Stimulated activated CD8-positive, alpha-beta memory T cell treated with anti-CD3 and anti-CD28 coated beads, Interleukin-2, amount 100 ng/mL, for 1 hour (primary cell): Measurements from ENCODE around the gene PLXNA4.
"Not testable (repeated sequence)": the region's sequence is repeated elsewhere in the genome, so short reads cannot be mapped to it uniquely, and the experiment has no call there.

Experiments used
- DNase-seq, 2 donors: peaks; one replicate each; pipeline ENCODE4 v3.0.0-alpha.2; 2020; ENCODE audit warnings: low read depth in 2 of 2

The PLXNA4 gene, protein sequence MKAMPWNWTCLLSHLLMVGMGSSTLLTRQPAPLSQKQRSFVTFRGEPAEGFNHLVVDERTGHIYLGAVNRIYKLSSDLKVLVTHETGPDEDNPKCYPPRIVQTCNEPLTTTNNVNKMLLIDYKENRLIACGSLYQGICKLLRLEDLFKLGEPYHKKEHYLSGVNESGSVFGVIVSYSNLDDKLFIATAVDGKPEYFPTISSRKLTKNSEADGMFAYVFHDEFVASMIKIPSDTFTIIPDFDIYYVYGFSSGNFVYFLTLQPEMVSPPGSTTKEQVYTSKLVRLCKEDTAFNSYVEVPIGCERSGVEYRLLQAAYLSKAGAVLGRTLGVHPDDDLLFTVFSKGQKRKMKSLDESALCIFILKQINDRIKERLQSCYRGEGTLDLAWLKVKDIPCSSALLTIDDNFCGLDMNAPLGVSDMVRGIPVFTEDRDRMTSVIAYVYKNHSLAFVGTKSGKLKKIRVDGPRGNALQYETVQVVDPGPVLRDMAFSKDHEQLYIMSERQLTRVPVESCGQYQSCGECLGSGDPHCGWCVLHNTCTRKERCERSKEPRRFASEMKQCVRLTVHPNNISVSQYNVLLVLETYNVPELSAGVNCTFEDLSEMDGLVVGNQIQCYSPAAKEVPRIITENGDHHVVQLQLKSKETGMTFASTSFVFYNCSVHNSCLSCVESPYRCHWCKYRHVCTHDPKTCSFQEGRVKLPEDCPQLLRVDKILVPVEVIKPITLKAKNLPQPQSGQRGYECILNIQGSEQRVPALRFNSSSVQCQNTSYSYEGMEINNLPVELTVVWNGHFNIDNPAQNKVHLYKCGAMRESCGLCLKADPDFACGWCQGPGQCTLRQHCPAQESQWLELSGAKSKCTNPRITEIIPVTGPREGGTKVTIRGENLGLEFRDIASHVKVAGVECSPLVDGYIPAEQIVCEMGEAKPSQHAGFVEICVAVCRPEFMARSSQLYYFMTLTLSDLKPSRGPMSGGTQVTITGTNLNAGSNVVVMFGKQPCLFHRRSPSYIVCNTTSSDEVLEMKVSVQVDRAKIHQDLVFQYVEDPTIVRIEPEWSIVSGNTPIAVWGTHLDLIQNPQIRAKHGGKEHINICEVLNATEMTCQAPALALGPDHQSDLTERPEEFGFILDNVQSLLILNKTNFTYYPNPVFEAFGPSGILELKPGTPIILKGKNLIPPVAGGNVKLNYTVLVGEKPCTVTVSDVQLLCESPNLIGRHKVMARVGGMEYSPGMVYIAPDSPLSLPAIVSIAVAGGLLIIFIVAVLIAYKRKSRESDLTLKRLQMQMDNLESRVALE (N-terminal part only)

DNA sequence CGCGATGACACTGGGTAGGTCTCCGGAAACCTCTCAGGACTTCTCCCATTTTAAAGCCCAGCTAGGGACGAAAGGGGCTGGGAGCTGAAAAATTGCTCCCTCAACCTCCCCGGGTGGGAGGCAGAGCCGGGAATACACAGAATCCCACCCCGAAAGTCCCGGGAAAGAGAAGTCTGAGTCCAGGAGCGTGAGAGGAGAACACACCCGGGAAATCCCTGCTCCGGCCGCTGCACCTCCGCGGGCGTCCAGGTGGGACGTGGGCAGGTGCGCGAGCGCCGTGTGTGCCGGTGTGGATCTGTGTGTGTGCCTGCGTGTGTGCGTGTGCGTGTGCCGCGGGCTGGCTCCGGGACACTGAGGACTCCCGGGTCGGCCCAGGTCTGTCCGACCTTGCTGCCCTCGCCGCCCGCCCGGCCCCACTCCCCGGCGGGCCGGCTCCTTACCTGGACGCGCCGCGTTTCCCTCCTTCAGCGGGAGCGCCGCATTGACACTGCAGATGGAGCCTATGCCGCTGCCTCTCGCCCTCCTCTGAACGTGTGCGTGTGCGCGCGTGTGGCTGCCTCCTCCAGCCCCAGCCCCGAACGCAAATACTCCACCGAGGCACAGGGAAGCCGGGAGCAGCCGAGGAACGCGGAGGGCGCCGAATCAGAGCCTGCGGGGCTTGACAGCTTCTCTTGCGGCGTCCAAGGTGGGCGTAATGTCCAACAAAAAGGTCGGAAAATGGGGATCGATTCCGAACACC lies at the start of gene PLXNA4:
PLXNA4 (minus strand) TSS at position 489 of the 739 bp plus-strand sequence. CDS start 67,777 bp downstream, outside the sequence.
- DNase-seq: no peak

DNA sequence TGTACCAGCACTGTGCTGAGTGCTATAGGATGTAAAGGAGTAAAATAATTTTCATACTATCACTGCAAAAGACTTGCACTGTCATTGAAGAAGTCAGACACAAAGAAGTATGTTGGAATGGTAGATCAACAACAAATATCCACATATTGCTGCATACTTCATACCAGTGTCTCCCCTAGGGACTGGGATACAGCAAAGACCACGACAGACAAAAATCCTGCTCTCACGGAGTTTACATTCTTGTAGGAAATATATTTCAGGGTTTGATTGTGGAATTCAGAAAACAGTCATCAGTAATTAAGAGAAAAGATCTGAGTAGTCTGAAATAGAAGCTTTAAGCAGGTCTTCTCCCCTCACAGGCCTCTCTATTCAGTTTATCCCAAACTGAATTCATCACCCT lies 49.4 kb upstream of the PLXNA4 start:
- no peak for DNase-seq

DNA sequence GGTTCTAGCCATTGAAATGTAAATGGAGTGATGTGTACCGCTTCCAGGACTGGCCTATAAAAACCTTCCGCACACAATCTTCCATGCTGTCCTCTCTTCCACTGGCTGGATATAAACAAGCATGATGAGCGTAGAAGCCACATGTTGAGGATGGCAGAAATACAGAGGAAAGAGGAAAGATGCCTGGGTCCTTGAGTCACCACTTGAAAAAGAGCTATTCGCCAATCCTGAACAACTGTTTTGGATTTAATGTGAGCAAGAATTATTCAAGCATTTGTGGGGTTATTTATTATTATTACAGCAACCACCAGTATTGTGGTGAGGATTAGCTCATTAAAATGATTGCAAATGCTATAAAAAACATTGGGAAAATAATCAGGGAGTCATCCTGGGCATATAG lies 45.8 kb upstream of the PLXNA4 start:
- DNase-seq: no peak

DNA sequence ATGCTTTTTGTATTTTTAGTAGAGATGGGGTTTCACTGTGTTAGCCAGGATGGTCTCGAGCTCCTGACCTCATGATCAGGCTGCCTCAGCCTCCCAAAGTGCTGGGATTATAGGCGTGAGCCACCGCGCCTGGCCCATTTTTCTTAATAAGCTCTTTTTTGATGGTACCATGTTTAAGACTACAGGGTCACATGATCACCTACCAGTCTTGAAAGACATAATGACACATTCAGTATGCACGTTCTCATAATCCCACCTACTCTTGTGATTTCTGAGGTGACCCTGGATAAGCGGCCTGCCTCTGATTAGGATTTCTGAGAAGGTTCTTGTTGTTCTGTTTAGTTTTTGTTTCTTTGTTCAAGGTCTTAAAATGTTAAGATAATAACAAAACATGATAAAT lies 43.7 kb upstream of the PLXNA4 start:
- no peak for DNase-seq

DNA sequence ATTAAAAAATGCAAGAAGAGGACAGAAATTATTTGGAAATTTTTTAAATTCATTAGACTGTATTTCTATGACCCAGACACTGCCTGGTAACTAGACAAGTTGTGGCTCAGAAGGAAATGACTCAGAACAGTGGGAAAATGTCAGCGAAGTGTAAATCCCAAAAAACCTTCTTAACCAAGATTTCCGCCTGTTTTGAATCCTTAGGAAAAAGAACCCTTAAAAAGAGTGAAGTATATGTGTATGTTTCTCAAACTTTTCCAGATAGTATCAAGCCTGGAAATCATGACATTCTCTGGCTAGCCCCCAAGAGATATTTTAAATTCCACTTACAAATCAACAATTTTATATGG lies 42.7 kb upstream of the PLXNA4 start:
- DNase-seq: no peak

DNA sequence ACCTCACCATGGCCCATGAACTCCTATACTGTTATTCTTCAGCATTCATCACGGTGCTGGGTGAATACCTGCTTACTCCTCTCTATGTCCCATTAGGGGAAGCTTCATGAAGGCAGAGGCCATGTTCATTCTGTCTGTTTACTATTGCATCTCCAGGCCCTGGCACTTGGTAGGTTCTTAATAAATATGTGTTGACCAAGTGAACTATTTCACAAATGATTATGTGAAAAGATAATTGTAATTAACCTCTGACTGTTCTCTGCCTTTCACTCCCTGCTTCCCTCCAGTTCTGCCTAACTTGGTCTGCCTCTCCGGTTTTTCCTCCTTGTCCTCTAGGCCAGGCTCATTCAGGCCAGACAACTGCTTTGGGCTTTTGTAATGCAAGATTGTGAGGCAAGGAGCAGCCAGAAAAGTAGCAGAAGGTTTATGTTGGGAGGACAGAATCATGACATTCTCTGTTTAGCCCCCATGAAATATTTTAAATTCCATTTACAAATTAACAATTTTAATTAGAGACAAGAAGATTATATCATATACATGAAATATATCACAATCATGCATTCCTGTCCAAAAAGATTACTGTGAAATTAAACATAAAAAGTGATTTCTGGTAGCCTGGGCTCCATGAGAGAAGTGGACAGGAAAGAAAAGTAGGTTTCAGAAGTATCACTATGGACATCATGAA lies 42.1 kb upstream of the PLXNA4 start:
- no peak for DNase-seq

DNA sequence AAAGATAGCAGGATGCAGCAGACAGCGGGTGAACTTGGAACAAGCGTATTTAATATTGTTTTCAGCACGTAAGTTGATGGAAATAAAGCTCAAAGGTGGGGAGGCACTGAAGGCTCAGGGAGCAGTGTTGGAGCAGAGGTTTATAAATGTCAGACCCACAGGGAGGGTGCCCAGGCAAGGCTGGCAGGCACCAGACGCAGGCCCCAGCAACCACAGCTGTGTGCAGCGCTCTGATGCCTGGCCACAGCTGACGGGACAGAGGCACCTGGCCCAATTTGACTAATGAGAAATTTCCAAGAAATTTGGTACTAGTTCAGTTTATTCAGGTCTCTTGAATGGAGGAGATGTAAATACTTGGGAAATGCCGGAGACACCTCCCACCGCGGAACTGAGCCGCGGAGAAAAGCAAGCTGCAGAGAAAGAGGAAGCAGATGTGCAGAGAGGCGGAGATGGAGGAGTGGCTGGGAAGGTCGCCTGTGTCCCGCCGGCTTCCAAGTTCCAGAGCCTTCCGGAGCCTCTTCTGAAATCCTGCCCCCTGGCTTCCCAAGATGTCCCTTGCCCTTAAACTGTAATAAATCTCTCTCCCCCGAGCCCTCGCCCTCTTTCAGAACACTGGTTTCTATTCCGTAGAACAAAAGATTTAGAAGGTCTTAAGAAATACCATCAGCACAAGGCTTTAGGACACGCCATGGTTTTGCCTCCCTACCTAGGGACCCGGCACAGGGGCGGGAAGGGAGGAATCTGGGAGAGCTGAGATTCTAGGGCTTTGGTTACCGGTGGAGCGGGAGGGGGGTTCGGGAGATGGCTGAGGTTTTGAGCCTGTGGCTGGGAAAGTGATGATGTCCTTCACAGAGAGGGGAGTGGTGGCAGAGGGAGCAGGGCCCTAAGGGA lies 38.4 kb upstream of the PLXNA4 start:
- no peak for DNase-seq

DNA sequence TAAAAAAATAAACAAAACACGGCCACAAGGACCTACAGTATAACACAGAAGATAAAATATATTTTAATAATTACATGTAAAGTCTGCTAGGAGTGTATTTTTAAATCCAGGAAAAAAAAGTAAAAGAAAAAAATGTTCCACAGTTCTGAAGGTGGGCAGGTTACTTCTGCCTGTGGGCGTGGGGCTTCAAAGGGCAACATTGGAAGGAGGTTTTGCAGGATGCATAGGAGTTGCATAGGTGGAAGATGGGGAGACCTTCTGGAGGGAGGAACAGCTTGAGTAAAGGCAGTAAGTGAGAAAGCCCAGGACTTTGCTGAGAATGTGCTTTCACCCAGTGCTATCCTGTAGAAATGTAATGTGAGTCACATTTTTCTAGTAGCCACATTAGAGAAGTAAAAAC lies 37.5 kb upstream of the PLXNA4 start:
- no peak for DNase-seq

DNA sequence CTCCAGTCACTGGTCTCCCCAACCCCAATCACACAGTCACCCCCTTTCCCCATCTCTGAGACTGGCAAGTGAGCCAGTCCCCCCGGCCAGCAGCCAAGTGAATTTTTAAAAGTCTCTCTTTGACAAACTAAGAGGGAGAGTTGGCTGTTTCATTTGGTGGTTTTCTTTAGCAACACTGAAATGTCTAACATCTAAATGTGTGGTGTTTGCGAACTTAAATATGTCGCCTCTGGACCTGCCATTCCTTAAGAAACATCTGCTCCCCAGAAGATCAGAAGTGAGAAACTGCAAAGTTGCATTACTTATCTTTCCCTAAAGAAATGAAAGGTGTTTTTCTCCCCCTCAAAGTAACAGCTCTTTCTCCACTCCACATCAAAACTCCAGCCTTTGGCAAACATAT lies 34.7 kb upstream of the PLXNA4 start:
- DNase-seq: no peak

DNA sequence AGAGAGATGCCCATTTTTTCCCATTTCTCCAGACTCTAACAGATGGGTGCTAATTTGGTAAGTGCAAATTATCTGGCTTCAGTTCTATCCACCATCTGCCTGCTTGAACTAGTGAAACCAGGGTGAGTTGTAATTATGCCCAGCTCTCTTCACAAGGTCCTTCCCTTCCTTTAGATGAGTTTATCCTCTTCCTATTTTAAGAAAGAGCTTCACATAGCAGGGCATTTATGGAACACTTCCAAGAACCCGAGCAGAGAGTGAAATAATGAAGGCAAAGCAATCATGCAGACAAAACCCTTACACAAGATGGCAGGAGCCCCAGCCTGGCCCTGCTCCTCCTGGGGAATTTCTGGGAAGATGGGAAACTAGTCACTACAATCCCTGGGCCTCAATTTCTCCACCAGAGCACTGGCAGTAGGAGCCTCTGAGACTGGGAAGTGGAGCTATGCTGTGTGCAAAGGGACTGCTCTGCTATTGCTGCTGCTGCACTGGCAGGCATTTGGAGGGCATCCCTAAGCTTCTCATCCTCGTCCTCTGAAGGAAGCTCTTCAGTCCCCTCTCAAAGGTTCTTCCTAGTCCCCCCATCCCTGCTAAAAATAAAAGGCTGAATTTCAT lies 33.7 kb upstream of the PLXNA4 start:
- DNase-seq: no peak

DNA sequence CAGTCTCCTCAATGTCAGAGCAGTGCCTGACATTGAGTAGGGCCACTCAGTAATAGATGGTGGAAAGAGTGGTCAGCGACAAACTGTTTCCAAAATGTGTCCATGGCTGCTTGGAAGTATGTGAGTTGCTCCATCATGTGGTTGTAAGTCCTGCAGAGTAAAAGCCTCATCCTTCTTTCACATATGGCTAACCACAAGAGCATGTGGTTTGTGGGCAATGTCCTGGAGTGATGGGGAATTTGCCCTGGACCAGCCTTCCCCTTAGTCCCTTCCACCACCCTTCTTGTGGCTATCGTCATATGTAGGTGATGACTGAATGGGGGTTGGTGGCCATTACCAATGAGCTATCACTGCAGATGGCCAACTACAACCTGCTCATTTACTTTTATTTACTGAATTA lies 33.0 kb upstream of the PLXNA4 start:
- no peak for DNase-seq

DNA sequence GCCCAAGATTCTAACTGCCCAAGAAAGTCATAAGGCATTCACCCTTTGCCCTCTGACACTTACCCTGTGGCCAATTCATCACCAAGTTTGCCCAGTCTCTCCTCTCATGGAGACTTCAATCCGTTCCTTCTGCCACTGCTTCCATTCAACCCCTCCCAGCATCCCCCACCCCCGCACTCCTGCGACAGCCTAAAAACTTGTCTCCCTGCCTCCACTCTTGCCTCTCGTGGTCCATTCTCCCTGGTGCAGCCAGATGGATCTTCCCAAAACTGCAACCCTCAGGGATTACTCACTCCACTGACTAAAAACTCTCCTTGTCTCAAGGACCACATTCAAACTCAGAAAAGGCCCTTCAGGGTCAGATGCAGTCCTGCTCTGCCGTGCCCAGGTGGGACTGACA lies 32.3 kb upstream of the PLXNA4 start:
- DNase-seq: no peak

DNA sequence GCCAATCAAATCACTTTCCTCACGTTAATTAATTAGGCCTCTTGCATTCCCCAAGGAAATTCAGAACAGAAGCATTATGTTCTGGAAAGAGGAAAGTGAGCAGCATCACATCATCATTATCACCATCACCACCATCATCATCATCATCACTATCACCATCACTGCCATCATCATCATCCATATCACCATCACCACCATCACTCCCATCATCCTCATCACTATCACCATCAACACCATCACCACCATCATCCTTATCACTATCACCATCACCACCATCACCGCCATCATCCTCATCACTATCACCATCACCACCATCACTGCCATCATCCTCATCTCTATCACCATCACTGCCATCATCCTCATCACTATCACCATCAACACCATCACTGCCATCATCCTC lies 31.4 kb upstream of the PLXNA4 start:
- DNase-seq: no peak

DNA sequence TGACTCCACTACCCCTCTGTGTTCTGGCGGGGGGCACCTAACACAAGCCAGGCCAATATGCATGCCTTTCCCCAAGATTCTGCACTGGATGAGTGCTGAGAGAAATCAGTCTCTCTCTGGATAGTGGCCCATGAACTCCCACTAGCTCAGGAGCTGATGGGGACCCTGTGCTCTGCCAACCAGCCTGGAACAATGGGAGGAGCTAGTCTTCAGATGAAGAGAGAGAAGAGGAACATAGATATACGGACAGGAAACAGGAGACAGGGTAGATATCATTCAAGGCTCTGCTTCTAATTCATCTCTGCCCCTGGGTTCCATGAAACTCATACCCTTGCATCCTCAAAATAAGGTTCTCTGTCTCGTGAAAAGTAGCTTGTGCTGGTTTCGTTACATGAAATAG lies 27.9 kb upstream of the PLXNA4 start:
- DNase-seq: no peak

DNA sequence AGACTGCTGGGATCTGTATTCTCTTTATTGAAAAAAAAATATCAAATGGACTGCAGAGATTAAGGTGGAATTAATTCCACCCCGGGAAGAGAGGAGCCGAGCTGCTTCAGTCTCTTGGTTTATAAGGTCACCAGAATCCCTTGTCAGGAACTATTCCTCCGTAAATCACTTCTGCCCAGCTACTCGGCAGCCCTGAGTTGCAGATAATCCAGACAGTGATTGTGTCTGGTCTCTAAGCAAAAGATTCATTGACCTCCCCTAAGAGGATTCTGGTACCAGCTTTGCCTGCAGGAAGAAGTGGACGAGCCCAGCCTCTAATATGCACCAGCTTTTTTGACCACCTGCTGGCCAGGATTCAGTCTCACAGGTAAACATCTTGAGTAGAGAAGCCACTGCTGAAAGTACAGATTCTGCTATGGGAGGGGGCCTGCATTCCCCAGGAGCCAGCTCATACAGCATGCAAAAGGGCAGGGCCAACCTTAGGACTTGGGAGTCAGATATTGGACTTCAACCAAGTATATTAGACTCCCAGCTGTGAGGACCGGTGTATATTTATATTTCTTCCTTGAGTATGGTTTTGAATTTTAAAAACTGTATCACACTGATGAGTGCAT lies 27.1 kb upstream of the PLXNA4 start:
- no peak for DNase-seq

DNA sequence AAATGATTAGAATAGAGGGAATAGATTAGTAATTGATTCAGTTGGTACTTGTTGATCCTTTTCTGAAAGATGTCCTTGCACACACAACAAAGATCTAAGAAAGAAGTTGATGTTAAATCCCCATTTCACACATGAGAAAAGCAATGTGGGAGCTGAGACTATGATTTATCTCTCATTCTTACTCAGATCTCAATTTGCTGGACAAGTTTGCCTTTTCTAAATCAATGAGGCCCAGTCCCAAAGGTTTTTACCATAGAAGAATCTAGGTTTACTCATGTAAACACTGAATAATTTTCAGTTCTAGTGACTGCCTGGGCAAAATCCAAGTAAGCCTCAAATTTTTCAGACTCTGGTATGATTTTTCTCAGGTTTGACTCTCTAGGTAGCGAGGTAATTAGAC lies 25.5 kb upstream of the PLXNA4 start:
- no peak for DNase-seq

DNA sequence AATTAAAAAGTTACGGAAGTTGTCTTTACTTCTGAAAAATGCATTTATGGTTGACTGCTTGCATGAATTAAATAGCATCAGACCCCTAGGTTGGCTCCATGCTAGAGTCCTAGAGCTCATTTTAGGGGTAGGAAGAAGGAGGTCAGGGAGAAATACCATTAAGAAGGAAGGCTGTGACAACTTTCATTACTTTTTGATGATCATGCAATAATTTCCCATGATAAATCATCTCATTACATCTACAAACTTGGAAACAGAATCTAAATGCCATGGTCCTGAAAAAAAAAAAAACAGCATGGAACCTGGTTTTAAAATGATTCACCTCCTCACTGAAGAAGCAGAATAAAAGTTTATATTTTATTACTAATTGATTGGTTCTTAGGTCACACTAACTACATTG lies 20.3 kb upstream of the PLXNA4 start:
- no peak for DNase-seq

DNA sequence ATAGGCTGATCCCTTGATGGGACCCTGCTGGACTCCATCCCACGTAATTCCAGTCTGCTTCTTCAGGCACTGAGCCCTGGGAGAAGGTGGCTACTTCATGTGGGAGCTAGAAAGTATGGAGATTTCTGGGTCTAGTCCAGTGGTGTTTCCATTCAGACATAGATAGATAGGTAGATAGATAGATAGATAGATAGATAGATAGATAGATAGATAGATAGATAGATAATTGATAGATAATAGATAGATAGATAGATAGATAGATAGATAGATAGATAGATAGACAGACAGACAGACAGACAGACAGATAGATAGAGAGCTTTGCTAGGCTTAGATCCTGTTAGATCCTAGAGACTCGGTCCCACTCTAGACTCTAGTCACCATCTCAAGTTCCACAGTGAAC lies 18.5 kb upstream of the PLXNA4 start:
- not testable (repeated sequence) for DNase-seq

DNA sequence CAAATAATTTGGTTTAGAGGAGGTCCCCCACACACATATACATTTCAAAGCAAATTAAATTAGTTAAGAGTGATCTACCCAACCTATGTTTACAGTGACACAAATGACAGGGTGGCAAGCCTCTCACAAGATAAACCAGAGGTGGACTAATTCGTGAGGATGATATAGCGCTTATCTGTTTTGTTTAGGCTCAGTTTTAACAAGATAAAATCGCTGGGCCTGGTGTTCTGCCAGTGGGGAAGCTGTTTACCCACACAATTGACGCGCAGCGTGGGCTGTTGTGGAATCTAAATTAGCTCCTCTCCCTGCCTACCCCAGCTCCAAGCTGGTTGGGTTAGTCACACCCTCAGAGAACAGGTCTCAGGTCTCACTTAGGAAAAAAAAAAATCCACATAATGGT lies 16.7 kb upstream of the PLXNA4 start:
- no peak for DNase-seq
